D721Med (cell line): Measurements from ENCODE around the gene NOPCHAP1.
"Not testable (repeated sequence)": the region's sequence is repeated elsewhere in the genome, so short reads cannot be mapped to it uniquely, and the experiment has no call there.

Experiments
- DNase-seq: peaks from one replicate; pipeline ENCODE4 v3.0.0; 2011; ENCODE audit warnings: low spot score; ENCODE audit not compliant: insufficient read length
- FAIRE-seq: peaks from 2 replicates; lab custom pipeline; 2011; peaks lifted over from hg19 to GRCh38; lab: Jason Lieb, UNC
- TF ChIP-seq, protein P1 (sequence below): IDR thresholded peaks from 2 replicates; pipeline ENCODE4 v1.5.1; 2012; ENCODE audit warnings: mild to moderate bottlenecking, control low read depth; ENCODE audit not compliant: insufficient read depth; ENCODE audit errors: missing control alignments

NOPCHAP1 gene

GRCh38 chr12:104976703-104977102 lies 9.4 kb upstream of the NOPCHAP1 start:
- TF ChIP-seq, protein P1, sequence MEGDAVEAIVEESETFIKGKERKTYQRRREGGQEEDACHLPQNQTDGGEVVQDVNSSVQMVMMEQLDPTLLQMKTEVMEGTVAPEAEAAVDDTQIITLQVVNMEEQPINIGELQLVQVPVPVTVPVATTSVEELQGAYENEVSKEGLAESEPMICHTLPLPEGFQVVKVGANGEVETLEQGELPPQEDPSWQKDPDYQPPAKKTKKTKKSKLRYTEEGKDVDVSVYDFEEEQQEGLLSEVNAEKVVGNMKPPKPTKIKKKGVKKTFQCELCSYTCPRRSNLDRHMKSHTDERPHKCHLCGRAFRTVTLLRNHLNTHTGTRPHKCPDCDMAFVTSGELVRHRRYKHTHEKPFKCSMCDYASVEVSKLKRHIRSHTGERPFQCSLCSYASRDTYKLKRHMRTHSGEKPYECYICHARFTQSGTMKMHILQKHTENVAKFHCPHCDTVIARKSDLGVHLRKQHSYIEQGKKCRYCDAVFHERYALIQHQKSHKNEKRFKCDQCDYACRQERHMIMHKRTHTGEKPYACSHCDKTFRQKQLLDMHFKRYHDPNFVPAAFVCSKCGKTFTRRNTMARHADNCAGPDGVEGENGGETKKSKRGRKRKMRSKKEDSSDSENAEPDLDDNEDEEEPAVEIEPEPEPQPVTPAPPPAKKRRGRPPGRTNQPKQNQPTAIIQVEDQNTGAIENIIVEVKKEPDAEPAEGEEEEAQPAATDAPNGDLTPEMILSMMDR: no peak
- no peak for DNase-seq
- FAIRE-seq: no peak

GRCh38 chr12:104977688-104978087 lies 8.4 kb upstream of the NOPCHAP1 start:
- not testable (repeated sequence) for DNase-seq, FAIRE-seq

- FAIRE-seq (no peak), DNase-seq (no peak)
- TF ChIP-seq, protein P1: no peak
These were observed 910 bp upstream of the NOPCHAP1 start for GRCh38 chr12:104985206-104985605.

- no peak for DNase-seq
- FAIRE-seq: no peak
- TF ChIP-seq, protein P1: no peak
These were observed 4.8 kb downstream of the NOPCHAP1 start for GRCh38 chr12:104990950-104991349.

- DNase-seq (no peak), FAIRE-seq (no peak)
- TF ChIP-seq, protein P1: no peak
These were observed 5.5 kb downstream of the NOPCHAP1 start for GRCh38 chr12:104991565-104992128.

- FAIRE-seq (no peak), DNase-seq (no peak)
- TF ChIP-seq, protein P1: no peak
These were observed 8.2 kb downstream of the NOPCHAP1 start for GRCh38 chr12:104994336-104994735.

GRCh38 chr12:104997541-104997940 lies 11.4 kb downstream of the NOPCHAP1 start:
- FAIRE-seq: no peak
- TF ChIP-seq, protein P1: no peak
- DNase-seq: no peak
